Uterus (tissue), 2 donors: ENCODE measurements around the gene VTCN1.

Experiments used
- POLR2A ChIP-seq, 2 donors: fragments of 450-650 bp; IDR thresholded peaks; one replicate each; pipeline ENCODE4 v1.6.1; 2016; ENCODE audit warnings: antibody characterized with exemption in 2 of 2, mild to moderate bottlenecking in 1 of 2, moderate library complexity in 1 of 2
- TF ChIP-seq, protein P1 (sequence below), 4 experiments: fragments of 200-600 bp in 2 of 4; fragments of 450-650 bp in 2 of 4; sonication (generic) in 2 of 4; IDR thresholded peaks; one replicate each; pipeline ENCODE4 v1.5.1; 2016 to 2019; ENCODE audit warnings: antibody characterized with exemption in 4 of 4, mild to moderate bottlenecking in 2 of 4, moderate library complexity in 1 of 4

GRCh38 chr1:117105722-117106121 lies 105.0 kb downstream of the VTCN1 start:
- TF ChIP-seq, protein P1, sequence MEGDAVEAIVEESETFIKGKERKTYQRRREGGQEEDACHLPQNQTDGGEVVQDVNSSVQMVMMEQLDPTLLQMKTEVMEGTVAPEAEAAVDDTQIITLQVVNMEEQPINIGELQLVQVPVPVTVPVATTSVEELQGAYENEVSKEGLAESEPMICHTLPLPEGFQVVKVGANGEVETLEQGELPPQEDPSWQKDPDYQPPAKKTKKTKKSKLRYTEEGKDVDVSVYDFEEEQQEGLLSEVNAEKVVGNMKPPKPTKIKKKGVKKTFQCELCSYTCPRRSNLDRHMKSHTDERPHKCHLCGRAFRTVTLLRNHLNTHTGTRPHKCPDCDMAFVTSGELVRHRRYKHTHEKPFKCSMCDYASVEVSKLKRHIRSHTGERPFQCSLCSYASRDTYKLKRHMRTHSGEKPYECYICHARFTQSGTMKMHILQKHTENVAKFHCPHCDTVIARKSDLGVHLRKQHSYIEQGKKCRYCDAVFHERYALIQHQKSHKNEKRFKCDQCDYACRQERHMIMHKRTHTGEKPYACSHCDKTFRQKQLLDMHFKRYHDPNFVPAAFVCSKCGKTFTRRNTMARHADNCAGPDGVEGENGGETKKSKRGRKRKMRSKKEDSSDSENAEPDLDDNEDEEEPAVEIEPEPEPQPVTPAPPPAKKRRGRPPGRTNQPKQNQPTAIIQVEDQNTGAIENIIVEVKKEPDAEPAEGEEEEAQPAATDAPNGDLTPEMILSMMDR (IDR thresholded peaks at IDR 0.05) = no peak
- TF ChIP-seq POLR2A (IDR thresholded peaks at IDR 0.05) = no peak
